RPMI7951 (cell line): ENCODE data around the gene MTA3. TPM values are rescaled to one million over a fixed set of nuclear protein-coding genes. Genes with fewer than 3 reads are reported as not detected.
"Not testable (repeated sequence)": the region's sequence is repeated elsewhere in the genome, so short reads cannot be mapped to it uniquely, and the experiment has no call there.

Source experiments
- DNase-seq: peaks from one replicate; pipeline ENCODE4 v3.0.0-alpha.2; 2012; ENCODE audit warnings: low read depth
- total RNA-seq: library from RNA; depleted of rRNA; stranded (reverse); fragments of >200 nt; shearing (Covaris generic); gene quantifications from 2 replicates; pipeline ENCODE4 v1.2.3, GENCODE V29; 2014; rRNA removed

The MTA3 gene
- 22.9 and 28.0 TPM in 2 replicates for total RNA-seq

- DNase-seq, result peak; percentile 41
These were observed at the start of gene MTA3 for GRCh38 chr2:42568401-42569115. Gene MTA3, plus strand, starts transcription at chr2:42568632. Its CDS starts 114 bp downstream, at chr2:42568746.

- DNase-seq, result no peak
These were observed 48.8 kb upstream of the MTA3 start for GRCh38 chr2:42519624-42520023.

GRCh38 chr2:42522035-42522434 is 46.4 kb upstream of the MTA3 start:
- no peak for DNase-seq

GRCh38 chr2:42523341-42523740 is 45.1 kb upstream of the MTA3 start:
- no peak for DNase-seq

- DNase-seq, result no peak
These were observed 36.0 kb upstream of the MTA3 start for GRCh38 chr2:42532397-42532796.

GRCh38 chr2:42537493-42537892 is 30.9 kb upstream of the MTA3 start:
- no peak for DNase-seq

GRCh38 chr2:42542871-42543270 is 25.6 kb upstream of the MTA3 start:
- DNase-seq, result no peak

GRCh38 chr2:42545023-42545721 is 23.3 kb upstream of the MTA3 start:
- no peak for DNase-seq

- DNase-seq, result no peak
These were observed 22.5 kb upstream of the MTA3 start for GRCh38 chr2:42545841-42546390.

- no peak for DNase-seq
These were observed 21.4 kb upstream of the MTA3 start for GRCh38 chr2:42547014-42547413.

- no peak for DNase-seq
These were observed 20.8 kb upstream of the MTA3 start for GRCh38 chr2:42547446-42548295.

GRCh38 chr2:42550870-42551269 is 17.6 kb upstream of the MTA3 start:
- DNase-seq, result no peak

- no peak for DNase-seq
These were observed 14.0 kb upstream of the MTA3 start for GRCh38 chr2:42554392-42554791.

- no peak for DNase-seq
These were observed 12.0 kb upstream of the MTA3 start for GRCh38 chr2:42556315-42556890.

GRCh38 chr2:42557306-42557705 is 11.1 kb upstream of the MTA3 start:
- DNase-seq, result no peak

GRCh38 chr2:42558827-42559226 is 9.6 kb upstream of the MTA3 start:
- DNase-seq, result no peak

- DNase-seq, result not testable (repeated sequence)
These were observed 8.3 kb upstream of the MTA3 start for GRCh38 chr2:42560133-42560532.

GRCh38 chr2:42560899-42561298 is 7.5 kb upstream of the MTA3 start:
- no peak for DNase-seq

- no peak for DNase-seq
These were observed 5.8 kb upstream of the MTA3 start for GRCh38 chr2:42562474-42563144.

GRCh38 chr2:42566025-42566424 is 2.4 kb upstream of the MTA3 start:
- no peak for DNase-seq

- no peak for DNase-seq
These were observed 1.6 kb upstream of the MTA3 start for GRCh38 chr2:42566837-42567321.
